H7 (cell line): ENCODE data around the gene CHCHD6. TPM values are rescaled to one million over a fixed set of nuclear protein-coding genes. Genes with fewer than 3 reads are reported as not detected.

Source experiments
- DNase-seq: peaks from one replicate; pipeline ENCODE4 v3.0.0; 2012
- H3K27me3 ChIP-seq: 2 replicates; pipeline ENCODE4 v1.6.0; 2011; ENCODE audit warnings: mild to moderate bottlenecking, low read length; ENCODE audit not compliant: control insufficient read depth, insufficient read depth
- H3K36me3 ChIP-seq: replicated peaks from 2 replicates; pipeline ENCODE4 v1.5.1; 2011; ENCODE audit warnings: low read length; ENCODE audit not compliant: control insufficient read depth, insufficient read depth
- H3K4me3 ChIP-seq: 2 replicates; pipeline ENCODE4 v1.5.1; 2011; ENCODE audit warnings: low read depth, mild to moderate bottlenecking, control low read depth, low read length, moderate library complexity; ENCODE audit not compliant: insufficient read depth
- total RNA-seq: library from RNA; depleted of rRNA; stranded (reverse); fragments of >200 nt; shearing (Covaris generic); gene quantifications from 2 replicates; pipeline ENCODE4 v1.2.3, GENCODE V29; 2014

The CHCHD6 gene
- total RNA-seq, 1 experiment from 2014 or later: 19.5 TPM

- DNase-seq: no peak
- Histone ChIP-seq H3K36me3 (peaks cover 2% of the 10 kb centered on the region), H3K27me3 (no peaks in the 10 kb centered on the region), H3K4me3 (no peak overlapping the region)
These were observed 28.4 kb downstream of the CHCHD6 start for GRCh38 chr3:126732281-126733060.

GRCh38 chr3:126733061-126733430, 29.0 kb downstream of the CHCHD6 start:
- DNase-seq: no peak
- H3K4me3 ChIP-seq: no peak overlapping the region
- peaks cover 2% of the 10 kb centered on the region for H3K36me3 ChIP-seq
- H3K27me3 ChIP-seq: no peaks in the 10 kb centered on the region

- no peaks in the 10 kb centered on the region for H3K27me3 ChIP-seq
- DNase-seq: no peak
- peaks cover 2% of the 10 kb centered on the region for H3K36me3 ChIP-seq
- H3K4me3 ChIP-seq: no peak overlapping the region
These were observed 30.2 kb downstream of the CHCHD6 start for GRCh38 chr3:126734106-126734723.

GRCh38 chr3:126737527-126737926, 33.5 kb downstream of the CHCHD6 start:
- H3K27me3 ChIP-seq: no peaks in the 10 kb centered on the region
- peaks cover 2% of the 10 kb centered on the region for H3K36me3 ChIP-seq
- no peak overlapping the region for H3K4me3 ChIP-seq
- peak; percentile 57 for DNase-seq

- no peak for DNase-seq
- Histone ChIP-seq H3K4me3 (no peak overlapping the region), H3K27me3 (no peaks in the 10 kb centered on the region), H3K36me3 (no peaks in the 10 kb centered on the region)
These were observed 38.0 kb downstream of the CHCHD6 start for GRCh38 chr3:126742057-126742456.

- no peaks in the 10 kb centered on the region for H3K36me3 ChIP-seq
- no peaks in the 10 kb centered on the region for H3K27me3 ChIP-seq
- no peak for DNase-seq
These were observed 39.3 kb downstream of the CHCHD6 start for GRCh38 chr3:126743350-126743749.

GRCh38 chr3:126743781-126744180, 39.7 kb downstream of the CHCHD6 start:
- Histone ChIP-seq H3K4me3 (no peak overlapping the region), H3K27me3 (no peaks in the 10 kb centered on the region), H3K36me3 (no peaks in the 10 kb centered on the region)
- DNase-seq: no peak

More at GRCh38 chr3:126743350-126743749, 39.3 kb downstream of the CHCHD6 start:
- H3K4me3 ChIP-seq: no peak overlapping the region

- H3K4me3 ChIP-seq: no peak overlapping the region
- DNase-seq: no peak
- no peaks in the 10 kb centered on the region for H3K36me3 ChIP-seq
- H3K27me3 ChIP-seq: no peaks in the 10 kb centered on the region
These were observed 41.8 kb downstream of the CHCHD6 start for GRCh38 chr3:126745760-126746394.

GRCh38 chr3:126746395-126747177, 42.5 kb downstream of the CHCHD6 start:
- H3K27me3 ChIP-seq: no peaks in the 10 kb centered on the region
- no peak for DNase-seq
- no peak overlapping the region for H3K4me3 ChIP-seq
- H3K36me3 ChIP-seq: no peaks in the 10 kb centered on the region

- no peaks in the 10 kb centered on the region for H3K27me3 ChIP-seq
- H3K36me3 ChIP-seq: no peaks in the 10 kb centered on the region
- no peak for DNase-seq
- H3K4me3 ChIP-seq: no peak overlapping the region
These were observed 43.7 kb downstream of the CHCHD6 start for GRCh38 chr3:126747768-126748167.

- Histone ChIP-seq H3K36me3 (no peaks in the 10 kb centered on the region), H3K27me3 (no peaks in the 10 kb centered on the region), H3K4me3 (no peak overlapping the region)
- DNase-seq: no peak
These were observed 44.9 kb downstream of the CHCHD6 start for GRCh38 chr3:126748701-126749546.

GRCh38 chr3:126749547-126749875, 45.5 kb downstream of the CHCHD6 start:
- DNase-seq: no peak
- H3K4me3 ChIP-seq: no peak overlapping the region
- H3K27me3 ChIP-seq: no peaks in the 10 kb centered on the region
- peaks cover 2% of the 10 kb centered on the region; the same call in 1 of the 2 replicates for H3K36me3 ChIP-seq

GRCh38 chr3:126749931-126750755, 46.1 kb downstream of the CHCHD6 start:
- Histone ChIP-seq H3K27me3 (no peaks in the 10 kb centered on the region), H3K4me3 (no peak overlapping the region), H3K36me3 (peaks cover 2% of the 10 kb centered on the region; the same call in 1 of the 2 replicates)
- no peak for DNase-seq
